DOHH2 (cell line): ENCODE data around the gene MYL5.

ENCODE experiments used
- EZH2phosphoT487 ChIP-seq: fragments of 200-600 bp; sonication (generic); IDR thresholded peaks from 2 replicates; pipeline ENCODE4 v1.6.1; 2017; ENCODE audit warnings: borderline replicate concordance, mild to moderate bottlenecking, antibody characterized with exemption, low read length, moderate library complexity, mixed read lengths
- TF ChIP-seq, protein P1 (sequence below): fragments of 200-600 bp; sonication (generic); IDR thresholded peaks from one replicate; pipeline ENCODE4 v1.5.1; 2014; ENCODE audit warnings: antibody characterized with exemption, mild to moderate bottlenecking, low read depth, low read length; ENCODE audit not compliant: poor library complexity, severe bottlenecking

- TF ChIP-seq, protein P1, sequence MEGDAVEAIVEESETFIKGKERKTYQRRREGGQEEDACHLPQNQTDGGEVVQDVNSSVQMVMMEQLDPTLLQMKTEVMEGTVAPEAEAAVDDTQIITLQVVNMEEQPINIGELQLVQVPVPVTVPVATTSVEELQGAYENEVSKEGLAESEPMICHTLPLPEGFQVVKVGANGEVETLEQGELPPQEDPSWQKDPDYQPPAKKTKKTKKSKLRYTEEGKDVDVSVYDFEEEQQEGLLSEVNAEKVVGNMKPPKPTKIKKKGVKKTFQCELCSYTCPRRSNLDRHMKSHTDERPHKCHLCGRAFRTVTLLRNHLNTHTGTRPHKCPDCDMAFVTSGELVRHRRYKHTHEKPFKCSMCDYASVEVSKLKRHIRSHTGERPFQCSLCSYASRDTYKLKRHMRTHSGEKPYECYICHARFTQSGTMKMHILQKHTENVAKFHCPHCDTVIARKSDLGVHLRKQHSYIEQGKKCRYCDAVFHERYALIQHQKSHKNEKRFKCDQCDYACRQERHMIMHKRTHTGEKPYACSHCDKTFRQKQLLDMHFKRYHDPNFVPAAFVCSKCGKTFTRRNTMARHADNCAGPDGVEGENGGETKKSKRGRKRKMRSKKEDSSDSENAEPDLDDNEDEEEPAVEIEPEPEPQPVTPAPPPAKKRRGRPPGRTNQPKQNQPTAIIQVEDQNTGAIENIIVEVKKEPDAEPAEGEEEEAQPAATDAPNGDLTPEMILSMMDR: no peak
- TF ChIP-seq EZH2phosphoT487: no peak
These were observed 20.4 kb upstream of the MYL5 start for GRCh38 chr4:653831-654502.
